Measurements from ENCODE around the gene SULT1A3.
"Not testable (repeated sequence)": the region's sequence is repeated elsewhere in the genome, so short reads cannot be mapped to it uniquely, and the experiment has no call there.

SULT1A3 gene

GRCh38 chr16:30199049-30199448 lies at the start of gene SULT1A3:
TSS of gene SULT1A3 (plus strand) at chr16:30199255. CDS start at chr16:30200729, 1,474 bp downstream.
- not testable (repeated sequence) for DNase-seq

GRCh38 chr16:30151091-30151490 lies 48.0 kb upstream of the SULT1A3 start:
- DNase-seq = no peak

DNA sequence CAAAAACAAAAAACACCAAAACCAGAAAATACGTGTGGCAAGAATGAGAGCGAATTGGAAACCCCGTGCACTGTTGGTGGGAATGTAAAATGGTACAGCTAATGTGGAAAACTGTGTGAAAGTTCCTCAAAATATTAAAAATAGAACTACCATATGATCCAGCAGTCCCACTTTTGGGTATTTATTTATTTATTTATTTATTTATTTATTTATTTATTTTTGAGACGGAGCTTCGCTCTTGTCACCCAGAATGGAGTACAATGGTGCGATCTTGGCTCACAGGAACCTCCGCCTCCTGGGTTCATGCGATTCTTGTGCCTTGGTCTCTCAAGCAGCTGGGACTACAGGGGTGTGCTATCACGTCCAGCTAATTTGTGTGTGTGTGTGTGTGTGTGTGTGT lies 46.5 kb upstream of the SULT1A3 start:
- DNase-seq = no peak

GRCh38 chr16:30155188-30155587 lies 43.9 kb upstream of the SULT1A3 start:
- DNase-seq = no peak

GRCh38 chr16:30157214-30157613 lies 41.8 kb upstream of the SULT1A3 start:
- DNase-seq = no peak

DNA sequence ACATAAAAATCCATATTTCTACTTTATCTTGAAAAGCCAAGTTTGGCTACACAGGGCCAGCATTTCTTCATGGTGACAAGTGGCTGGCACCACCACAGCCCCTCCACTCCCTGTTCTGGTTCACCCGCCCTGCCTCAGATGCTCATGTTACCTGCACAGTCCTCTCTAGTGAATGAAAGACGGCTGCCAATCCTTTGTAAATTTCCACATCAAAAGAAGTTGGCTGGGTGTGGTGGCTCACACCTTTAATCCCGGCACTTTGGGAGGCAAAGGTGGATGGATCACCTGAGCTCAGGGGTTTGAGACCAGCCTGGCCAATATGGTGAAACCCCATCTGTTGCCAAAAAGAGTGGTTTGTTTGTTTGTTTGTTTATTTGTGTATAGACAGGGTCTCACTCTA lies 35.5 kb upstream of the SULT1A3 start:
- no peak for DNase-seq

GRCh38 chr16:30166202-30166902 lies 32.7 kb upstream of the SULT1A3 start:
- no peak for DNase-seq

- DNase-seq = not testable (repeated sequence)
These were observed 30.3 kb upstream of the SULT1A3 start for GRCh38 chr16:30168746-30169145.

DNA sequence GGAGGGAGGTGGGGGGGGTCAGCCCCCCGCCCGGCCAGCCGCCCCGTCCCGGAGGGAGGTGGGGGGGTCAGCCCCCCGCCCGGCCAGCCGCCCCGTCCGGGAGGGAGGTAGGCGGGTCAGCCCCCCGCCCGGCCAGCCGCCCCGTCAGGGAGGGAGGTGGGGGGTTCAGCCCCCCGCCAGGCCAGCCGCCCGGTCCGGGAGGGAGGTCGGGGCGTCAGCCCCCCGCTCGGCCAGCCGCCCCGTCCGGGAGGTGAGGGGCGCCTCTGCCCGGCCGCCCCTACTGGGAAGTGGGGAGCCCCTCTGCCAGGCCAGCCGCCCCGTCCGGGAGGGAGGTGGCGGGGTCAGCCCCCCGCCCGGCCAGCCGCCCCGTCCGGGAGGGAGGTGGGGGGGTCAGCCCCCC lies 29.6 kb upstream of the SULT1A3 start:
- DNase-seq = not testable (repeated sequence)

DNA sequence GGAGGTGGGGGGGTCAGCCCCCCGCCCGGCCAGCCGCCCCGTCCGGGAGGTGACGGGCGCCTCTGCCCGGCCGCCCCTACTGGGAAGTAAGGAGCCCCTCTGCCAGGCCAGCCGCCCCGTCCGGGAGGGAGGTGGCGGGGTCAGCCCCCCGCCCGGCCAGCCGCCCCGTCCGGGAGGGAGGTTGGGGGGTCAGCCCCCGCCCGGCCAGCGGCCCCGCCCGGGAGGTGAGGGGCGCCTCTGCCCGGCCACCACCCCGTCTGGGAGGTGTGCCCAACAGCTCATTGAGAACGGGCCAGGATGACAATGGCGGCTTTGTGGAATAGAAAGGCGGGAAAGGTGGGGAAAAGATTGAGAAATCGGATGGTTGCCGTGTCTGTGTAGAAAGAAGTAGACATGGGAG lies 28.9 kb upstream of the SULT1A3 start:
- not testable (repeated sequence) for DNase-seq

GRCh38 chr16:30173054-30173453 lies 26.0 kb upstream of the SULT1A3 start:
- no peak for DNase-seq

DNA sequence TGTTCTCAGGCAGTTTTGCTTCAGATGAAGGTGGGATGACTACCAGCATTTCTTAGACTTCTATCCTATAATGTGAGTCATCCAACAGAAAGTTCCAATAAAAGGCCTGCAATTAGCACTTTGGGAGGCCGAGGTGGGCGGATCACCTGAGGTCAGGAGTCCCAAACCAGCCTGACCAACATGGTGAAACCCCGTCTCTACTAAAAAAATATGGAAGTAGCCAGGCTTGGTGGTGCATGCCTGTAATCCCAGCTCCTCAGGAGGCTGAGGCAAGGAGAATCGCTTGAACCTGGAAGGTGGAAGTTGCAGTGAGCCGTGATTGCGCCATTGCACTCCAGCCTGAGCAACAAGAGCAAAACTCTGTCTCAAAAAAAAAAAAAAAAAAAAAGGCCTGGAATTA lies 22.2 kb upstream of the SULT1A3 start:
- not testable (repeated sequence) for DNase-seq

DNA sequence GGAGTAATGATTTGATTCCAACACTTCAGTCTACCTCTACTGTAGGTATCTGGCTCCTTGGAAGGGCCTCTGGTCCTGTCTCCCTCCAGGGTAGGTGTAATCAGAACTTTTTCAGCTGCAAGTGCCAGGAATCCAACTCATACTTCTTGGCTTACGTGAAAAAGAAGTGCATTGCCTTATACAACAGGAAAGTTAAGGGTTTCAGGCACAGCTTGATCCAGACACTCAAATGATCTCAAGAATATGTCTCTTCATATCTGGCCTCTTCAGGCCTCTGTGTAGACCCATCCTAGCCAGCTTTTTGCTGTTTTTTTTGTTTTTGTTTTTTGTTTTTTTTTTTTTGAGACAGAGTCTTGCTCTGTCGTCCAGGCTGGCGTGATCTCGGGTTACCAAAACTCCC lies 19.9 kb upstream of the SULT1A3 start:
- DNase-seq = no peak

- DNase-seq = no peak
These were observed 19.1 kb upstream of the SULT1A3 start for GRCh38 chr16:30179931-30180330.

GRCh38 chr16:30180741-30181140 lies 18.3 kb upstream of the SULT1A3 start:
- DNase-seq = no peak

DNA sequence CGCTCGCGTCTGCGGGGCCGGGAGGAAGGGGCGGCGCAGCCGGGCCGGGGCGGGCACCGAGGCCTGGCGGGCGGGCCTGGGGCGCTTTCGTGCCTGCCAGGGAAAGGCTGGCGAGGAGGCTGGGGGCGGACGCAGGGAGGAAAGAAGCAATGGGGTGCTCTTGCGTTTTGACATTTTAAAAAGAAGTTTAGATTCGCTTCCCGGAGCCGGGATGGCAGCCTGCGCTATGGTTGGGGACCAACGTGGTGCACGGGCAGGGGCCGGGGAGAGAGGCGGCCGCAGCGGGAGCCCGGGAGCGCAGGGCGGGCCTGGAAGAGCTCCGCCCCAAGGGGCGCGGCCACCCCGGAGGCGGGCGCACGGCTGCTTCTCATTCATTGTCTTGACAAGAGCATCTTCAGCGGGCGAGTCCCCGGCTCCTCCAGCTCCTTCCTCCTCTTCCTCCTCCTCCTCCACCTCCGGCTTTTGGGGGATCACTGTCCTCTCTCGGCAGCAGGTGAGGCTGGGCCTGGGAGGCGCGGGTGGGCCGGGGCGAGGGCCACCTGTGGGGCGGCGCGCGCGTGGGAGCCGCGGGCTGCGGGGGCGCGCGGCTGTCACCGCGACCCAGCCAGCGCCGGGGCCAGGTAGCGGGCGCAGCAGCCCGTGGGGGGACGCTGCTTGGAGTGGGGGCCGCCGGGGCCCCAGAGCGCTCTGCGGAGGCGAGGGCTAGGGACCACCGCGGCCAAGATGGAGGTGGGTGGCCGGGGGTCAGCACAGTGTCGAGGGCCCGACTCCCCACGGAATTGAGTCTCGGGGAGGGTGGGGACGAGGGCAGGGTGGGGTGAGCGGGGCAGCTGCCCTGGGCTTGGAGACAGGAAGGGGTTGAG lies 15.6 kb upstream of the SULT1A3 start, which contains the start of gene CORO1A:
Gene CORO1A, plus strand, starts transcription at position 370 of the 863 bp plus-strand sequence. CDS start 1,608 bp downstream, outside the sequence.
- DNase-seq = peak; percentile 64 to 80 (median 67)

DNA sequence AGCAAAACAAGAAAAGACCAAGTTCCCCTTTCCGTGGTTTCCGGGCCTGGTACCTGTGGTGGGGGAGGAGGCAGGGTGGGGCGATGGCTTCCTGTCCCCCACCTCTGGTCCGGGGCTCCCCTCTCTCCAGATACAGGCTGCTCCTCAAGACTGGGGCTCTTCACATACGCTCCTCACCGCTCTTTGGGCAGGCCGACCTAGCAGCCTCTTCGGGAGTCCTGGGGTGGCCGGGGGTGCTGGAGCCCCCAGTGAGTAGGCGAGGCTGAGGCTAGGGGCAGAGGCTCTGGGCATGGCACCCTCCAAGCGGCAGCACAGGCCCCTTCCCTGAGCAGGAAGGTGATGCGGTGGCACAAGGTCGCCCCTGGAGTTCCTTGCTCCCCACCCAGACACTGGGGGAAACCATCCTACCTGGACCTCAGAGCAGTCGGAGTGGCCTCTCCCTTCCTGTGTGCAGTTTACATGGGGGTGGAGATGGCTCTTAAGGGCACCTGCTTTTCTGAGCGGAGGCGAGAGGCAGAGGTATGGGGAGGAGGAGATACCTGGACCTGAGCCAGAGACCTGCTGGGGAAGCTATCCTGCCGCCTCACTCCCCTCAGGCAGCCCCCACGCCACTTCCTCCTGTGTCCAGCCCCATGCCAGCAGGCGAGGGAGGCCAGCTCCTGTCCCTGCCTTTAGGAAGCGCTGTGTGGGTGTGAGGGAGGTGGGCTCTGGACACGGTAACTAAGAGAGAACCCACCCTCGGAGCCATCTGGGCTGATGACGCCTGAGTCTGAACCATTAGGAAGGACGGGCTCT lies 14.8 kb upstream of the SULT1A3 start:
- DNase-seq = peak; percentile 26 to 81 (median 50)

DNA sequence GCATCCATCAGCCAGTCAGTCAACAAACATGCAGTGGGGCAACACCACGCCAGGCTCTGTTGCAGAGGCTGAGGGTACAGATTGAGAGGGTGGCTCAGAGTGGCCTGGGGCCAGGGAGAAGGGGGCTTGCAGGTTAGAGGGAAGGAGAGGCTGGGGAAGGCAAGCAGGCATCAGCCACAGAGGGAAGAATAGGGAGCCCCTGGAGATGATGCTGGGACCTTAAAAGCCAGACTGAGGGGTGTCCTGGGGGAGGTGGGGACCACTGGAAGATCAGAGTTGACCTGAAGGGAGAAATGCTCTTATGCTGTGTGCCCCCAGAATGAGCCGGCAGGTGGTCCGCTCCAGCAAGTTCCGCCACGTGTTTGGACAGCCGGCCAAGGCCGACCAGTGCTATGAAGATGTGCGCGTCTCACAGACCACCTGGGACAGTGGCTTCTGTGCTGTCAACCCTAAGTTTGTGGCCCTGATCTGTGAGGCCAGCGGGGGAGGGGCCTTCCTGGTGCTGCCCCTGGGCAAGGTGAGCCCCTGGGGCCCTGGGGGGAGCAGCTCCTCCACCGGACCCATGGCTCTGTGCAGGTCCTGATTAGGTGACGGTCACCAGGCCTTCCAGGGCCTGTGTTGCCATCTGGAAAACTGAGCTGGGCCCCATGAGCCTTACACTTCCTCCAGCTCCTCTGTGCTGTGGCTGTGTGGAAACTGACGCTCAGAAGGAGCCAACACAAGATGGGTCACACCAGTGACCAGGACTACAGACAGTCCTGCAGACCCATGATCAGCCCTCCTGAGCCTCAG lies 14.0 kb upstream of the SULT1A3 start:
- DNase-seq = no peak

DNA sequence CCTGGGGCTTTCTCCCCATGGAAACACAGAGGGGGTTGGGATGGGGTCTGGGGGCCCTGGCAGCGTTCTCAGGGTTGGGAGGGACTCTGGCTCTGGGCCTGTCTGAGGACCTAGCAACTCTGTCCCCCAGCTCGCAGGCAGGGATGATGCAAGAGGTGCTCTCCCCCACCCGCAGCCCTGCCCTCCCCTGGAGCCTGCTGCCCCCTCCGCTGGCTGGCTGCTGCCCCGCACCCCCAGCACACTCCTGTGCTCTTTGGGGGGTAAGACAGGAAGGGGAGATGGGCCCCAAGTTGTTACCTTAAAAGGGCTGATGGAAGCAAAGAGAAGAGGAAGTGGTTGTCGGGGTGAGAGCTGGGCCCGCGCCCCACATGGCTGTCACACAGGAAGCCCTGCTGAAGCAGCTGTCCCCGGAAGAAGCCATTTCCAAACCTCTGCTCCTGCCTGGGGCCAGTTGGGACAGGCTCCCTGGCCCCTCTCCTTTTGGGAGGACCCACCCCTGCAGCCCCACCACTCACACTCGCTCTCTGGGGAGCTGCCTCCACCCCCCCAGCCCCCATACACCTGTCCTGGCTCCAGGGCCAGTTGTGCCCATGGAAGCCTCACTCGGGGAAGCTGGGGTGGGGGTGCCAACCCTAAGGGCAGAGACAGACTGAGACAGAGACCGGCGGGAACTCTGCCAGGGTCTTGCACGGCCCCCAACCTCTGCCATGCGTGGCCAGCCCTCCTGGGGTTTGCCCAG lies 13.2 kb upstream of the SULT1A3 start:
- DNase-seq = peak; percentile 30 to 73 (median 58)

GRCh38 chr16:30186444-30186781 lies 12.6 kb upstream of the SULT1A3 start:
- DNase-seq = no peak

- peak; percentile 77 to 87 (median 80) for DNase-seq
These were observed 12.1 kb upstream of the SULT1A3 start for GRCh38 chr16:30186782-30187555.

All from activated CD4-positive, CD25-positive, alpha-beta regulatory T cell (primary cell).